SU-DHL-6 (cell line): ENCODE data around the gene SYTL3.

Experiments used
- H2AFZ ChIP-seq: fragments of 200-600 bp; sonication (generic); 2 replicates; pipeline ENCODE4 v1.6.1; 2014; ENCODE audit warnings: low read depth, mild to moderate bottlenecking, moderate library complexity, mixed read lengths, antibody characterized with exemption, low read length; ENCODE audit not compliant: severe bottlenecking
- H3F3A ChIP-seq: fragments of 200-600 bp; shearing (Covaris generic); 2 replicates; pipeline ENCODE4 v1.6.0; 2016; ENCODE audit warnings: antibody characterized with exemption, mild to moderate bottlenecking; ENCODE audit not compliant: insufficient read depth
- H3K27ac ChIP-seq: fragments of 200-600 bp; sonication (generic); 2 replicates; pipeline ENCODE4 v1.5.1; 2016; ENCODE audit warnings: low read depth, mild to moderate bottlenecking, low read length, moderate library complexity, mixed read lengths
- H3K27me3 ChIP-seq: fragments of 200-600 bp; sonication (generic), shearing (Covaris generic); 2 replicates; pipeline ENCODE4 v1.6.0; 2014; ENCODE audit warnings: mild to moderate bottlenecking, low read length
- H3K36me3 ChIP-seq: fragments of 200-600 bp; sonication (generic); 2 replicates; pipeline ENCODE4 v1.6.1; 2014; ENCODE audit warnings: mild to moderate bottlenecking, low read length, mixed read lengths
- H3K4me2 ChIP-seq: fragments of 300-600, 200-600 bp; shearing (Covaris generic), sonication (generic); 2 replicates; pipeline ENCODE4 v1.6.0; 2014; ENCODE audit warnings: low read length, low read depth, mild to moderate bottlenecking; ENCODE audit not compliant: poor library complexity, severe bottlenecking
- H3K4me3 ChIP-seq: fragments of 200-600 bp; sonication (generic); 2 replicates; pipeline ENCODE4 v1.5.1; 2014; ENCODE audit warnings: antibody characterized with exemption, low read length, mild to moderate bottlenecking, mixed read lengths; ENCODE audit not compliant: insufficient read depth, poor library complexity, severe bottlenecking
- H3K79me2 ChIP-seq: fragments of 200-600 bp; sonication (generic); 2 replicates; pipeline ENCODE4 v1.6.1; 2014; ENCODE audit warnings: mild to moderate bottlenecking, low read length, moderate library complexity; ENCODE audit not compliant: insufficient read depth
- H3K9ac ChIP-seq: fragments of 200-600 bp; sonication (generic); 2 replicates; pipeline ENCODE4 v1.7.0; 2014; ENCODE audit warnings: mild to moderate bottlenecking, low read length
- H3K9me2 ChIP-seq: fragments of 200-600 bp; sonication (generic); replicated peaks from 2 replicates; pipeline ENCODE4 v1.6.1; 2014; ENCODE audit warnings: low read length; ENCODE audit not compliant: insufficient read depth
- H3K9me3 ChIP-seq: fragments of 200-600 bp; sonication (generic); 2 replicates; pipeline ENCODE4 v1.6.1; 2014; ENCODE audit warnings: low read length, mixed read lengths; ENCODE audit not compliant: insufficient read depth
- H4K20me1 ChIP-seq: fragments of 200-600 bp; sonication (generic); 2 replicates; pipeline ENCODE4 v1.6.1; 2014; ENCODE audit warnings: low read depth, mild to moderate bottlenecking, antibody characterized with exemption, low read length, moderate library complexity, mixed read lengths
- EZH2phosphoT487 ChIP-seq: fragments of 200-600 bp; sonication (generic), shearing (Covaris generic); conservative IDR thresholded peaks from 2 replicates; pipeline ENCODE4 v1.6.1; 2018; ENCODE audit warnings: mild to moderate bottlenecking, antibody characterized with exemption, low read length, moderate library complexity, mixed read lengths
- TF ChIP-seq, protein P1 (sequence below): fragments of 200-600 bp; sonication (generic); IDR thresholded peaks from one replicate; pipeline ENCODE4 v1.5.1; 2017; ENCODE audit warnings: antibody characterized with exemption, mild to moderate bottlenecking, low read length, moderate library complexity; ENCODE audit not compliant: insufficient read depth, poor library complexity, severe bottlenecking

Gene SYTL3

DNA sequence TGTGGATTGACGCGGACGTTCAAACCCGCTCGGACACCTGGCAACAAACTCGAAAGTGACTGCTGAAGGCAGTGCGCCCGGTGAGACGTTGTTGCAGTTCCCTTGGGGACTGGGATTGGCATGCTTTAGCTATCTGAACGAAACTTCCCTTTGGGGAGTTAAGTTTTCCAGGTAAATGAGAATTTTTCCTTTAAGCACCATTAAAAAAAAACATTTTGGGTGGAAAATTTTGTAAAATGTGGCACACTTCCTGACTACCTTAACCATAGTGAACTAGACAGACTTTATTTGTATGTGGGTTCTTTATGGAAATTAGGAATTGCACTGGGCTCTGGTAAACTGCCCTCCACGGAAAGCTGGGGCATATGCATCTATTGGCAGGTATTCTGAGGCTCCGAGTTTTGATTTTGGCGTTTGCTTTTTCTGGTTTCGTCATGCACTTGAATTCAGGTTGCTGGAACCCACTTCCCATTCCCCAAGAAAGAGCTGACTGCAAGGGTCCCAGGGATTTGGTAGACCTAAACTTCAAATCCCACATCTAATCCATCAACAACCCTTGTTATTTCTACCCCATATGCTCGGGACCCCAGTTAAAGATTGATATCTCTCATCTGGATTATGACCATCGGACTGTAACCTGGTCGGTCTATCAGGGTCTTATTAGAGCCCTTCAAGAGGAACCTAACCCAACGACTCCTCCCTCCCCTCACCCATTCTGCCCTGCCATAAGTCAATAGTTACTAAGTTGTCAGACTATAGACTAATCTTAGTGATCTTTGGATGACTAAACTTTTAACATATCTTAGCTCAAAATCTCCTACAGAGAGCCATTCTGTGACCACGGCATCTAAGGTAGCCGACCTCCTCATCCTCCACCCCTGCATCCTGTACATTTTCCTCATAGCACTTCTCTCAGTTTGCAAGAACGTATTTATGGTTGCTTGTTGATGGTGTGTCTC lies 4.5 kb upstream of the SYTL3 start:
- H4K20me1 ChIP-seq, result no peaks in the 10 kb centered on the region
- peak overlapping the region; percentile 92 for H3K9ac ChIP-seq
- 0 out of 2 replicates have a peak, but pooled peaks cover 4% of the 10 kb centered on the region for H3F3A ChIP-seq
- no peaks in the 10 kb centered on the region for H3K27me3 ChIP-seq
- no peak overlapping the region for H3K27ac ChIP-seq
- TF ChIP-seq, protein P1, sequence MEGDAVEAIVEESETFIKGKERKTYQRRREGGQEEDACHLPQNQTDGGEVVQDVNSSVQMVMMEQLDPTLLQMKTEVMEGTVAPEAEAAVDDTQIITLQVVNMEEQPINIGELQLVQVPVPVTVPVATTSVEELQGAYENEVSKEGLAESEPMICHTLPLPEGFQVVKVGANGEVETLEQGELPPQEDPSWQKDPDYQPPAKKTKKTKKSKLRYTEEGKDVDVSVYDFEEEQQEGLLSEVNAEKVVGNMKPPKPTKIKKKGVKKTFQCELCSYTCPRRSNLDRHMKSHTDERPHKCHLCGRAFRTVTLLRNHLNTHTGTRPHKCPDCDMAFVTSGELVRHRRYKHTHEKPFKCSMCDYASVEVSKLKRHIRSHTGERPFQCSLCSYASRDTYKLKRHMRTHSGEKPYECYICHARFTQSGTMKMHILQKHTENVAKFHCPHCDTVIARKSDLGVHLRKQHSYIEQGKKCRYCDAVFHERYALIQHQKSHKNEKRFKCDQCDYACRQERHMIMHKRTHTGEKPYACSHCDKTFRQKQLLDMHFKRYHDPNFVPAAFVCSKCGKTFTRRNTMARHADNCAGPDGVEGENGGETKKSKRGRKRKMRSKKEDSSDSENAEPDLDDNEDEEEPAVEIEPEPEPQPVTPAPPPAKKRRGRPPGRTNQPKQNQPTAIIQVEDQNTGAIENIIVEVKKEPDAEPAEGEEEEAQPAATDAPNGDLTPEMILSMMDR, result no peak
- TF ChIP-seq EZH2phosphoT487, result no peak
- H3K4me2 ChIP-seq, result peak overlapping the region; percentile 81
- H3K9me2 ChIP-seq, result no peaks in the 10 kb centered on the region
- H3K36me3 ChIP-seq, result no peaks in the 10 kb centered on the region
- H3K4me3 ChIP-seq, result peak overlapping the region; percentile 70
- H3K9me3 ChIP-seq, result no peaks in the 10 kb centered on the region
- H3K79me2 ChIP-seq, result peaks cover 30% of the 10 kb centered on the region
- H2AFZ ChIP-seq, result peak overlapping the region; percentile 96

DNA sequence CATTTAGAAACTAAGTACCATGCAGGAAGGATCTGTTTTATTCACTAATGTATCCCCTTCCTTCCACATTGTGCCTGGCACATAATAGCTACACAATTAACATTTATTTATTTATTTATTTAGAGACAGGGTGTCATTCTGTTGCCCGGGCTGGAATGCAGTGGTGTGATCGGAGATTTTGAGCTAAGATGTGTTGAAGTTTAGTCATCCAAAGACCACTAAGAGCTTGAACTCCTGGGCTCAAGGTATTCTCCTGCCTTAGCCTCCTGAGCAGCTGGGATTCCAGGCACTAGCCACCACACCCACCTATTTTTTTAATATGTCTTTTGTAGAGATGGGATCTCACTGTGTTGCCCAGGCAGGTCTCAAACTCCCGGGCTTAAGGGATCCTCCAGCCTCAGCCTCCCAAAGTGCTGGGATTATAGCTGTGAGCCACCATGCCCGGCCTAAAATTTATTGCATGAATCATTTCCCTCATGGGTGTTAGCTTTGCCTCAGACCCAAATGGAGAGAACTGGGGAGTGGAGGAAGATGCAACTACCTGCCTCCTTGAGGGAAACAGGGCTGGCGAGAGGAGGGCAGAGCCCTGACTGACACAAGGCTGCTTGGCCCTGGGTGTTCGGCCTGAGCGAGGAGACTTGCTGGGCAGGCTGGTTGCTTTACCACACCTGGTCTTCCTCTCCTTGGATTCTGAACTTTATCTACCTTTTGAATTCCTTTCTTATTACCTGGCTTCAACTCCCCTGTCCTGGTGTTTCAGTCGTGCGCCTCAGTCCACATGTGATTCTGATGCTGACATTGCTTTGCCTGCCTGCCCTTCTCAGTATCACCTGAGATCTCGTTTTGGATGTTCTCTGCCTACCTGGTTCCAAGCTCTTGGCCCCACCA lies 3.6 kb upstream of the SYTL3 start:
- Histone ChIP-seq H3F3A (0 out of 2 replicates have a peak, but pooled peaks cover 4% of the 10 kb centered on the region), H2AFZ (no peak overlapping the region), H3K4me2 (no peak overlapping the region), H3K36me3 (no peaks in the 10 kb centered on the region), H3K4me3 (no peak overlapping the region), H3K79me2 (peaks cover 21% of the 10 kb centered on the region), H4K20me1 (no peaks in the 10 kb centered on the region), H3K27ac (no peak overlapping the region), H3K27me3 (no peaks in the 10 kb centered on the region), H3K9ac (no peak overlapping the region), H3K9me3 (no peaks in the 10 kb centered on the region), H3K9me2 (no peaks in the 10 kb centered on the region)
- TF ChIP-seq, protein P1, result no peak
- TF ChIP-seq EZH2phosphoT487, result no peak

DNA sequence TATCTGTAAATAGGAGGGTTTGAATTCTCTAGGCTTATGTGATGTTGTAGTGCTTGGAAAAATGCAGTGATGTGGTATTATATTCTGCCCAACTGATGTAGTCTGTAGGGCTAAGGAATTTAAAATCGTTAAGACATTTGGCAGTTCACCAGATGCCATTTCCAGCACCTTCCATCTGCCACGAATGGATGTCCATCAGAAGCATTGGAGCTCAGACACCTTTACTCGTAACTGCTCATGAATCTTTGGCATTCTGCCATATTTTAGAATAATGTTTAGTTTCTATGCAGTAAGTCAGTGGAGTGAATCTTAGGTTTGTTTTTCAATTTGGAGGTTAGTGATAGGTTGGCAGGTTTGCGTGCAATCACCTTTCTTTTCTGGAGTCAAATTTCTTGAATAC lies 2.4 kb upstream of the SYTL3 start:
- TF ChIP-seq, protein P1, result no peak
- Histone ChIP-seq H3K9ac (no peak overlapping the region), H3K4me2 (no peak overlapping the region), H4K20me1 (no peaks in the 10 kb centered on the region), H3K9me3 (no peaks in the 10 kb centered on the region), H3F3A (0 out of 2 replicates have a peak, but pooled peaks cover 4% of the 10 kb centered on the region), H3K79me2 (peaks cover 15% of the 10 kb centered on the region), H3K27ac (no peak overlapping the region), H3K4me3 (no peak overlapping the region), H2AFZ (no peak overlapping the region), H3K9me2 (no peaks in the 10 kb centered on the region), H3K36me3 (no peaks in the 10 kb centered on the region), H3K27me3 (no peaks in the 10 kb centered on the region)
